ENCODE measurements around the gene SCN9A. TPM values are rescaled to one million over a fixed set of nuclear protein-coding genes. Genes with fewer than 3 reads are reported as not detected.
A peak's percentile ranks its signal among the peaks of the same experiment; 100 is the strongest.
"Not testable (repeated sequence)": the region's sequence is repeated elsewhere in the genome, so short reads cannot be mapped to it uniquely, and the experiment has no call there.

SCN9A gene
- total RNA-seq, 1 donor: 14.0 TPM

GRCh38 chr2:166365239-166365638 lies 10.5 kb downstream of the SCN9A start:
- no peak for TF ChIP-seq CTCF (IDR thresholded peaks at IDR 0.05; ENCODE audit: insufficient read depth, low read length)
- no peak overlapping the region for H3K4me3 ChIP-seq (ENCODE audit: low read depth, low read length)
- DNase-seq (ENCODE audit: low read depth): no peak

- no peak overlapping the region for H3K4me3 ChIP-seq (ENCODE audit: low read depth, low read length)
- no peak for DNase-seq (ENCODE audit: low read depth)
- no peak for TF ChIP-seq CTCF (IDR thresholded peaks at IDR 0.05; ENCODE audit: insufficient read depth, low read length)
Measured at GRCh38 chr2:166364476-166365161, 11.1 kb downstream of the SCN9A start.

GRCh38 chr2:166361351-166362153 lies 14.2 kb downstream of the SCN9A start:
- DNase-seq (ENCODE audit: low read depth): peak; percentile 65
- TF ChIP-seq CTCF (IDR thresholded peaks at IDR 0.05; ENCODE audit: insufficient read depth, low read length): peak; percentile 68
- H3K4me3 ChIP-seq (ENCODE audit: low read depth, low read length): no peak overlapping the region

- TF ChIP-seq CTCF (IDR thresholded peaks at IDR 0.05; ENCODE audit: insufficient read depth, low read length): no peak
- no peak overlapping the region for H3K4me3 ChIP-seq (ENCODE audit: low read depth, low read length)
- DNase-seq (ENCODE audit: low read depth): no peak
Measured at GRCh38 chr2:166360906-166361305, 14.8 kb downstream of the SCN9A start.

GRCh38 chr2:166360426-166360825 lies 15.3 kb downstream of the SCN9A start:
- no peak overlapping the region for H3K4me3 ChIP-seq (ENCODE audit: low read depth, low read length)
- no peak for DNase-seq (ENCODE audit: low read depth)
- TF ChIP-seq CTCF (IDR thresholded peaks at IDR 0.05; ENCODE audit: insufficient read depth, low read length): no peak

- not testable (repeated sequence) for DNase-seq (ENCODE audit: low read depth); H3K4me3 ChIP-seq (ENCODE audit: low read depth, low read length)
Measured at GRCh38 chr2:166357950-166358321, 17.8 kb downstream of the SCN9A start.

GRCh38 chr2:166357068-166357949 lies 18.4 kb downstream of the SCN9A start:
- TF ChIP-seq CTCF (IDR thresholded peaks at IDR 0.05; ENCODE audit: insufficient read depth, low read length): no peak
- H3K4me3 ChIP-seq (ENCODE audit: low read depth, low read length): no peak overlapping the region
- DNase-seq (ENCODE audit: low read depth): no peak

Measured in fibroblast of the aortic adventitia (primary cell).